Spinal cord (tissue), 10 donors: ENCODE measurements around the gene PTK7. TPM values are rescaled to one million over a fixed set of nuclear protein-coding genes. Genes with fewer than 3 reads are reported as not detected.

Experiments used
- DNase-seq, 6 donors: peaks; one replicate each; pipeline versions ENCODE4 v3.0.0 to v3.0.0-alpha.2; 2013 to 2015; ENCODE audit warnings: low spot score in 6 of 6, low read depth in 4 of 6
- H3K27ac ChIP-seq: one replicate; pipeline ENCODE4 v1.5.1; 2013; ENCODE audit warnings: low read depth, low read length, control low read depth
- H3K27me3 ChIP-seq: one replicate; pipeline ENCODE4 v1.6.1; 2013; ENCODE audit warnings: low read length; ENCODE audit not compliant: control insufficient read depth, insufficient read depth
- H3K36me3 ChIP-seq: one replicate; pipeline ENCODE4 v1.6.1; 2013; ENCODE audit warnings: low read length; ENCODE audit not compliant: control insufficient read depth, insufficient read depth
- H3K4me1 ChIP-seq: one replicate; pipeline ENCODE4 v1.6.1; 2013; ENCODE audit warnings: low read length; ENCODE audit not compliant: control insufficient read depth, insufficient read depth
- H3K4me3 ChIP-seq: one replicate; pipeline ENCODE4 v1.5.1; 2013; ENCODE audit warnings: low read depth, low read length, control low read depth
- H3K9me3 ChIP-seq: one replicate; pipeline ENCODE4 v1.6.1; 2013; ENCODE audit warnings: low read length; ENCODE audit not compliant: control insufficient read depth, insufficient read depth
- WGBS: methylation state at CpG from one replicate; pipeline ENCODE4 v1.1.5; 2013; ENCODE audit warnings: missing lambda C conversion rate; ENCODE audit not compliant: insufficient coverage; 5-methylcytosine and 5-hydroxymethylcytosine counted together
- polyA plus RNA-seq, 2 donors: library from polyadenylated mRNA; unstranded; fragments of 120-200 nt; gene quantifications; one replicate each; pipeline ENCODE4 v1.2.1, GENCODE V29; 2013; ENCODE audit not compliant: insufficient read length in 2 of 2
- total RNA-seq, 2 donors: library from RNA; depleted of rRNA in 1 of 2; stranded (reverse); fragments of 120-200 nt in 1 of 2; fragments of >200 nt in 1 of 2; gene quantifications; one replicate each; pipeline versions ENCODE4 v1.2.3 to v1.2.4, GENCODE V29; 2013 to 2014
- donor health status: healthy.

Gene PTK7
- total and polyA plus RNA-seq, 4 donors = 43.7 to 126 (median 75.7) TPM

DNA sequence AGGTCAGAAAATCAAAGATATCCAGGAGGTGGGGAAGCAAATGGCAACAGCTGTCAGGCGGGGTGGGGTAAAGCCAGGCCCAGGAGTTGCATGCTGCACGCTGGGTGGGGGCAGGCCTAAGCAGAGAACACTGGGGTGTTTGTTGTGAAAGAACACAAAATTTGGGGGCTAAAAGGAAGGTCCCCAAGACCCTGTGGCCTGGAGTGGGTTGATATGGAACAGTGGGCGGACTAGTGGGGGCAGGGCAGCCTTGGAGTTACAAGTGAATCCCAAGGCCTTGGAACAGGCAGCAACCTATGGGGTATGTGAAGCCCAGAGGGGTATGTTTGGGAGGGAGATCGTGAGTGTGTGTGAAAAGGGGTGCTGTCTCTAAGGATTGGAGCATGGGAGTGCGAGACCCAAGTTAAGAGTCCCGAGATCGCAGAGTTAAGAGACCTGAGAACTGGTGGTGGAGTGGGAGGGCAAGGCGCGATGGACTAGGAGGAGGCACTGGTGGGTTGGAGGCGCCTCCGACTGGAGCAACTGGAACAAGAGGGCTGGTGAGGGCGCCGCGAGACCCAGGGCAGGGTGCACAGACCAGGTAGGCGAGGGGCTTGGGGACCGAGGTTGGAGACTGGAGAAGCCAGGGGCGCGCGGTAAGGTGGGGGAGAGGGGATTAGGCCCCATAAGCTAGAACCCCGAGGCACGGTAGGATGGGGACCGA lies 23.1 kb upstream of the PTK7 start:
- Histone ChIP-seq H3K4me1 (peaks cover 35% of the 10 kb centered on the region), H3K36me3 (peaks cover 62% of the 10 kb centered on the region), H3K4me3 (peak overlapping the region; percentile 80), H3K9me3 (no peaks in the 10 kb centered on the region), H3K27me3 (no peaks in the 10 kb centered on the region), H3K27ac (peak overlapping the region; percentile 91)
- WGBS = 18% methylated on average over 22 of the region's 22 CpGs
- DNase-seq = peak in 1 of 6 donors; percentile 40

DNA sequence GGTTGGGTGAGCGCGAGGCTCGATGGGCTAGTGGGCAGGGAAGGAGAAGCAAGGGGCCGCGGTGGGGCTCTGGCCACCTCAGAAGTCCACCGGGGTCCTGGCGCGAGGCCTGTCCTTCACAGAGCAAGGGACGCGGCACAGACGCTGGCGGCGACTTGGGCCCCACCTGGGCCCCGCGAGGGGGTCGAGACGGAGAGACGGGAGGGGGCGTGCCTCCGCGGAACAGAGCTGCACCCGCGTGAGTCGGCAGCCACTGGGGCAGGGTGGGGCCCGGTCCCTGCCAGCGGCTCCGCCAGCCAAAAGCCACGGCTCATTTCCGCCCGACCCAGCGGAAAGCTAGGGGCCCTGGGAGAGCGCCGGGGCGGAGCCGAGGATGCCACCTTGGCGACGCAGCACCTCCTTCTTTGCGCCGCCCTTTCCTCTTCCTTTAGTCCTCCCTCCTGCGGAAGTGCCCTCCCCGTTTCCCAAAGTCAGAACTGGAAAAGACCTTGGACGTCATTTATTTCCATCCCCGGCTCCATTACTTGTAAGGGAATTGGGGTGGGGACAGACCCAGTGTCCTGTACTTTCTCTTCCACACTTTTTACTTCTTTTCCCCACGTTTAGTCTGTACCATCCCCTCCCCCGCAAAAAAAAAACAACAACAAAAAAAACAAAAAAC lies 22.4 kb upstream of the PTK7 start, which contains the start of gene CUL7:
Gene CUL7, minus strand, starts transcription at position 307 of the 661 bp plus-strand sequence. CDS start 1,063 bp downstream, outside the sequence.
- Histone ChIP-seq H3K36me3 (peaks cover 55% of the 10 kb centered on the region), H3K4me3 (peak within 1 kb of the TSS; percentile 80), H3K4me1 (peaks cover 35% of the 10 kb centered on the region), H3K27me3 (no peaks in the 10 kb centered on the region), H3K27ac (peak within 1 kb of the TSS; percentile 91), H3K9me3 (no peaks in the 10 kb centered on the region)
- WGBS = under 1% methylated on average over 38 of the region's 45 CpGs
- DNase-seq = peak; percentile 67 to 97 (median 76)

DNA sequence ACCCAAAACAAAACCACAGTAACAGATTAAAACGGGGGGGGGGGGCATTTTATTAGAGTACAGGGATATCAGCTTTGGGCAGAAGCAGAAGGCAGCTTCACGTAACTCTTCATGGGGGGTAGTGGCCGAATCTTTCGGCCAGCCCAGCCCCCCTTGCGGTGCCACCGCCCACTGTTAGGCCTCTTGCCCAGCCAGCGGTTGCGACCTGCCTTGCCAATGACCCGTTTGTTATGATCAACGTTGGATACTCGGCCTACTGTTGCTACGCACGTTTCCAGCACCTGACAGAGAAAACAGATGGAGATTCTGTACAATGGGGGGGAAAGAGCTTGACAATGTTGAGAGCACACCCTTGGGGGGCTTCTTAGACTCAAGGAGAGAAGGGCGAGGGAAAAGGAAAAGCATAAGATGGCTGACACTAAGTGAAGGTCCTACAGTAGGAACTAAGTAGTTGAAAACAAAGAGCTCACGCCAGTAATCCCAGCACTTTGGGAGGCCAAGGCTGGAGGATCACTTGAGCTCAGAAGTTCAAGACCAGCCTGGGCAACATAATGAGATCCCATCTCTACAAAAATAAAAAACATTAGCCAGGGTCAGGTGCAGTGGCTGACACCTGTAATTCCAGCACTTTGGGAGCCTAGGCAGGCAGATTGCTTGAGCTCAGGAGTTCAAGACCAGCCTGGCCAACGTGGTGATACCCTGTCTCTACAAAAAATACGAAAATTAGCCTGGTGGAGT lies 21.7 kb upstream of the PTK7 start:
- peaks cover 35% of the 10 kb centered on the region for H3K4me1 ChIP-seq
- H3K27ac ChIP-seq = peak overlapping the region; percentile 91
- 52% methylated on average over 14 of the region's 17 CpGs for WGBS
- peaks cover 53% of the 10 kb centered on the region for H3K36me3 ChIP-seq
- peak overlapping the region; percentile 80 for H3K4me3 ChIP-seq
- no peaks in the 10 kb centered on the region for H3K9me3 ChIP-seq
- no peaks in the 10 kb centered on the region for H3K27me3 ChIP-seq
- DNase-seq = no peak

DNA sequence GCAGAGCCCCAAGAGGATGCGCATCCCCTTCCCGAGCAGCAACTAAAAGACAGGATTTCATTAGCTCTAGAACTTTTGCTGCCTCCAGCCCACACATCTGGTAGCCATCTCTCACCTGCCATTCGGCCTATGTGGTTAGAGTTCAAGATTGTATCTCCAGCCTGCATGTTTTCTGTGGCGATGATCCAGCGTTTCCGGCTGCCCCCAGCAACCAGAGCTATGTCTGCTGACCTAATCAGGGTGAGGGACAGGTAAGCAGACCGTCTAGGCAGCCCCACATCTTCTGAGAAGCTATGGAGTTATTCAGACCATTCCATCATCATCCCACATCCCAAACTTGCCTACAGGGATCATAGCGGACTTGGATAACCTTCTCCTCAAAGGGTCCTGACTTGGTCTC lies 20.1 kb upstream of the PTK7 start:
- H3K4me1 ChIP-seq = peaks cover 38% of the 10 kb centered on the region
- no peak for DNase-seq
- H3K36me3 ChIP-seq = peaks cover 37% of the 10 kb centered on the region
- H3K27me3 ChIP-seq = no peaks in the 10 kb centered on the region
- H3K27ac ChIP-seq = no peak overlapping the region
- H3K4me3 ChIP-seq = no peak overlapping the region
- WGBS = 91% methylated on average over 7 of the region's 8 CpGs
- no peaks in the 10 kb centered on the region for H3K9me3 ChIP-seq

DNA sequence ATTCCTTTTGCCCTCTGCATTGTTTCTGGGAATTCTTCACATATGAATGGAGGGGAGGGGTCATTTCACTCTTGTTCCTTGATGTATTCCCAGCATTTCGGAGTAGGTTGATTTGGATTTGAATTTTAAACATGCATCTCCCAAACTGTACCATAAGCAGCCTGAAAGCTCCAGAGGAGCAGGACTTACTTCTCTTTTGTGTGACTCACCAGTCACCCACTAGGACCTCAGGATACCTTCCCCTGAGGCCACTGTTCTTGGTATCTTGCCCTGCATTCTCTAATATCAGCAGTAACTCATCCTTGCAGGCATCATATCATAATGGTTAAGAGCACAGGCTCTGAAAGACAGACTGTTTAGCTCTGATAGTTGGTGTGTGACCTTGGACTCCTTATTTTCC lies 17.6 kb upstream of the PTK7 start:
- no peaks in the 10 kb centered on the region for H3K9me3 ChIP-seq
- peak overlapping the region; percentile 99 for H3K4me3 ChIP-seq
- no peak for DNase-seq
- WGBS = no CpG with 5 or more reads among the region's 1 CpG
- no peak overlapping the region for H3K27ac ChIP-seq
- H3K36me3 ChIP-seq = peaks cover 48% of the 10 kb centered on the region
- H3K4me1 ChIP-seq = peaks cover 24% of the 10 kb centered on the region
- no peaks in the 10 kb centered on the region for H3K27me3 ChIP-seq

DNA sequence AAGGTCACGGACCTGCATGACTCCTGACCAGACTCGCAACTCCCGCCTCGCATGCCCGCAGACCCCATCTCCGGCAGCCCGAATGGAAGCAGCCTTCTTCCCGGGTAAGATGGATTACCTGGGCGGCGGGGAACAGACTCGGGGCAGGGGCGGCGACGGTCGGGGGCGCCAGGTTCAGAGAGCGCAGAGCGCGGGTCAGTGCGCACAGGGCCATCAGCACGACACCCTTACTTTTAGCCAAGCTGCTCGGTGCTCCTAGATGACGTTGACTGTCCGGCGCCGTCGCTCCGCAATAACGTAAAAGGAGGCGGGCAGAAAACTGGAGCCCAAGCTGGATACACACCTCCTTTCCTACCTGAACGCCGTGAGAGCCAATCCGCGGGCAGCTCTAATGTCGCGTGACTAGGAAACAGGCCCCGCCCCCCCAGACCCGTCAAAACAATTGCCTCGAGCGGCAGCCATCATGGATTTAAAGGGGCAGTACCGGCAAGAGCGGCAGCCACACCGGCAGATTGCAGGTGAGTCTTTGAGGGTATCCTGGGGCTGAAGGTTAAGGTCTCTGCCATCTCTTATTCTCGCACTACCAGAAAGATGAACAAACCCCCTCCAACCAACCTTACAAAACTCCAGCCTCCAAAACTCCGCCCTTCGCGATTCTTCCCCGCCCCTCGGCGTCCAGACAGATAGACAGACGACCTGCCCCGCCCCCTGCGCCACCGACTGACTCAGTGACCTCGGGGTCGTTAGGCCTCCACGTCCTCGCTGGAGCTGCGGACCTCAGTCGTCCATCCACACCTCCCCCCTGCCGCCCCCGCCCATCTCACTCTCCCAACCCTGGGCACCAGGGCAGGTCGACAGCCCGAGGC lies 16.7 kb upstream of the PTK7 start, which contains the start of the genes KLC4 and MRPL2:
Gene KLC4, plus strand, starts transcription at position 464 of the 866 bp plus-strand sequence. CDS start 1,705 bp downstream, outside the sequence.
Gene MRPL2, minus strand, starts transcription at position 267 of the 866 bp plus-strand sequence. Its CDS starts 53 bp downstream, at position 214.
- H3K9me3 ChIP-seq = no peaks in the 10 kb centered on the region
- no peaks in the 10 kb centered on the region for H3K27me3 ChIP-seq
- H3K36me3 ChIP-seq = peaks cover 57% of the 10 kb centered on the region
- peak within 1 kb of the TSS; percentile 99 for H3K4me3 ChIP-seq
- 0% methylated on average over 64 of the region's 64 CpGs for WGBS
- H3K4me1 ChIP-seq = peaks cover 18% of the 10 kb centered on the region
- H3K27ac ChIP-seq = peak within 1 kb of the TSS; percentile 89
- DNase-seq = peak; percentile 96 to 100 (median 98)

DNA sequence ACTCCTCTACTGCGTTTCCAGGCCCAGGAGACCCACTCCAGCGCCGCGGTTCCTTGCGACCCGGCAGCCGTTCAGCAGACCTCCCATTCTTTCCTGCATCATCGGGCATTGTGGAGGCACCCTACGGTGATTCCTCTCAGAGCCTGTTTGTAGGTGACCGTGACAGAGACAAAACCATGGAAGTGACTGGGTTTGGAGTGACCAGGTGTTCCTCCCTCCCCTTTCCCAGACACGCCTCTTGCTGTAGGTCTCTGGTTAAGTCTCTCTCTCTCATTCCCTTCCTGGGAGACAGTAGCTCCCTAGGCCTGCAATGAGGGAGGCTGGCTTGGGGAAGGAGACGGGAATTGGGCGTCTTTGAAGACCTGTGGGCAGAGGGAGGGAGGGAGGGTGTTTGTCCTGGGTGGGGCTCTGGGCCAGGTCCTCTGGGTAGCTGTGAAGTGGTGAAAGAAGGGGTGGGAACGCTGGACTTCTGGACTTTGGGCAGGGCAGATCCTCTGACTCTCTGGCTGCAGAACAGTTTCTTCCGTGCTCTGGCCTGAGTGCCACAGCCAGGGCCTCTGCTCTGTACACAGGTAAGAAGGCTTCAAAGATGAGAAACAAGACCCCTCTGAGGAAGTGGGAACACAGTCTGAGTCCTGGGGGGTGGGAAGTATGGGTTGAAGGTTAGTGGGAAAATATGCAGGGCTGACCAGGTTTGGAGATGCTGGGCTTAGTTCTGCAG lies 15.9 kb upstream of the PTK7 start:
- peaks cover 61% of the 10 kb centered on the region for H3K36me3 ChIP-seq
- no peaks in the 10 kb centered on the region for H3K27me3 ChIP-seq
- H3K4me1 ChIP-seq = peaks cover 12% of the 10 kb centered on the region
- H3K9me3 ChIP-seq = no peaks in the 10 kb centered on the region
- DNase-seq = no peak
- 10% methylated on average over 12 of the region's 15 CpGs for WGBS
- peak overlapping the region; percentile 99 for H3K4me3 ChIP-seq
- peak overlapping the region; percentile 89 for H3K27ac ChIP-seq

DNA sequence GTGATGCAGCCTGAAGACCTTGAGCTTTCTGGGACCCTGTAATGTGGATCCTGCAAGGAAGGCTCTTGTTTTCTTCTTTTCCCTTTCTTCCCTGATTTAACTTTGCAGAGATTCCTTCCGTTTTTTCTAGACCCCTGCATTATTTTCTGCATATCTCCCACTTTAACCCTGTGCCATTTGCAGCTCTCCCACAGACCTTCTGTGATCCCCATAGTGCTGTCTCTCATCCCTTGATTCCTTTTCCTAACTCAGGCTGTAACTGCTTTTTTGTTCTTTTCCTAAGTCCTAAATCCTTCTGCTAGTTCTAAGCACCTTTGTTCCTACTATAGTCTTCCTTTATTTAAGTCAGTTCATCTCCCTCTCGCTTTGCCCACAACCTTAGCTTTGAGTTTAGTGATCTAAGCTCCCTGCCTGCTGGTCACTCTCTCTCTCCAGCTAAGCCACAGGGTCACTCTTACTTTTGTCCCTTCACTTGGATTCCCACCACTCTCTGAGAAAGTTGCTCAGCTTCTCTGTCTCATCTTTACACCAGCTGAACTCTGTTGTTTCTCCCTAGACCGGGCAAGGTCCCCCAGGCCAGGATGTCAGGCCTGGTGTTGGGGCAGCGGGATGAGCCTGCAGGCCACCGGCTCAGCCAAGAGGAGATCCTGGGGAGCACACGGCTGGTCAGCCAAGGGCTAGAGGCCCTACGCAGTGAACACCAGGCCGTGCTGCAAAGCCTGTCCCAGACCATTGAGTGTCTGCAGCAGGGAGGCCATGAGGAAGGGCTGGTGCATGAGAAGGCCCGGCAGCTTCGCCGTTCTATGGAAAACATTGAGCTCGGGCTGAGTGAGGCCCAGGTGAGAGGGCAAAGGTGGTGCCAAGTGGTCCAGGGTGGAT lies 15.1 kb upstream of the PTK7 start:
- no peak for DNase-seq
- Histone ChIP-seq H3K4me1 (peaks cover 12% of the 10 kb centered on the region), H3K27ac (no peak overlapping the region), H3K9me3 (no peaks in the 10 kb centered on the region), H3K4me3 (no peak overlapping the region), H3K36me3 (peaks cover 61% of the 10 kb centered on the region), H3K27me3 (no peaks in the 10 kb centered on the region)
- WGBS = 92% methylated on average over 12 of the region's 12 CpGs
